ENCODE measurements around the gene HDAC11.

DNA sequence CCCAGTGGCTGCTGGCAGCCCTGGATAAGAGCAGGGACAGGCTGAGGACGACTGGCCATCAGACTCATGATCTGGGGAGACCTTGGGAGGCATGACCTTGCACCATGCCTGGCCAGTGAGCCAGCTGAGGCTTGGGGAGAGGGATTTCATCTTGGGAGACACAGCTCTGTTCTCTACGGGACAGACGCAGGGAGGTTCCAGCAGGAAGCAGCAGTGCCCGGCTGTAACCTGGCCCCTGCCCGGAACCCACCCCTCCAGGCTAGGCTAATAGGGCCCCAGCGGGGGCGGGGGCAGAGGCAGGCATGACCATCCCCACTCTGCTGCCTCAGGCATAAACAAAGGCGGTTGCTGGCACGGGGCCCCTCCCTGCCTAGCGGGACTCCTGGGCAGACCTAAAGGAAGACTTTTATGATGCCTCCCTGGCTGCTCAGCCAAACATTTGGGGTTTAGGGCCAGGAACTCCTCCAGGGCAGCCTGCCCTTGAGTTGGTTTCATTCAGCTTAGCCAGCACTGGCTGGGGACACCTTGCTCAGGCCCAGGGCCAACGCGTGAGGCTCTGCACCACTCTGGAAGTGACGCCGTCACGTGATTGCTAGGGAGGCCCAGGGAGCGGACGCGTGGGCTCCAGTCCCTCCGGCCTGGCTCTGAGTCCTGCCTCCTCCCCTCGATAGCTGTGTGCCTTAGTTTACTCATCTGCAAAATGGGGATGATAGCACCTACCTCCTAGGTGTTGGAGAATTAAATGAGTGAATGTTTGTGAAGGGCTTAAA is 27.6 kb downstream of the HDAC11 start:
- no peak for TF ChIP-seq MXI1 (IDR thresholded peaks at IDR 0.05; ENCODE audit: borderline replicate concordance, low read depth, low read length)
- TF ChIP-seq, protein P1, sequence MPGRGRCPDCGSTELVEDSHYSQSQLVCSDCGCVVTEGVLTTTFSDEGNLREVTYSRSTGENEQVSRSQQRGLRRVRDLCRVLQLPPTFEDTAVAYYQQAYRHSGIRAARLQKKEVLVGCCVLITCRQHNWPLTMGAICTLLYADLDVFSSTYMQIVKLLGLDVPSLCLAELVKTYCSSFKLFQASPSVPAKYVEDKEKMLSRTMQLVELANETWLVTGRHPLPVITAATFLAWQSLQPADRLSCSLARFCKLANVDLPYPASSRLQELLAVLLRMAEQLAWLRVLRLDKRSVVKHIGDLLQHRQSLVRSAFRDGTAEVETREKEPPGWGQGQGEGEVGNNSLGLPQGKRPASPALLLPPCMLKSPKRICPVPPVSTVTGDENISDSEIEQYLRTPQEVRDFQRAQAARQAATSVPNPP (CRISPR knock-in tag; IDR thresholded peaks at IDR 0.05) = no peak
- TF ChIP-seq, protein P2, sequence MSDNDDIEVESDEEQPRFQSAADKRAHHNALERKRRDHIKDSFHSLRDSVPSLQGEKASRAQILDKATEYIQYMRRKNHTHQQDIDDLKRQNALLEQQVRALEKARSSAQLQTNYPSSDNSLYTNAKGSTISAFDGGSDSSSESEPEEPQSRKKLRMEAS (IDR thresholded peaks at IDR 0.05) = no peak
- no peak for TF ChIP-seq CENPT (CRISPR knock-in tag; IDR thresholded peaks at IDR 0.05; ENCODE audit: low read depth)
- TF ChIP-seq CEBPG (CRISPR knock-in tag; IDR thresholded peaks at IDR 0.05) = no peak
- no peak for TF ChIP-seq BRCA1 (CRISPR knock-in tag; IDR thresholded peaks at IDR 0.05)
- TF ChIP-seq ZBTB42 (CRISPR knock-in tag; IDR thresholded peaks at IDR 0.05) = no peak
- TF ChIP-seq ZNF274 (CRISPR knock-in tag; IDR thresholded peaks at IDR 0.05) = no peak
- TF ChIP-seq PCBP2 (optimal IDR thresholded peaks at IDR 0.05; ENCODE audit: low read depth, low read length, poor library complexity, severe bottlenecking) = no peak
- TF ChIP-seq, protein P3, sequence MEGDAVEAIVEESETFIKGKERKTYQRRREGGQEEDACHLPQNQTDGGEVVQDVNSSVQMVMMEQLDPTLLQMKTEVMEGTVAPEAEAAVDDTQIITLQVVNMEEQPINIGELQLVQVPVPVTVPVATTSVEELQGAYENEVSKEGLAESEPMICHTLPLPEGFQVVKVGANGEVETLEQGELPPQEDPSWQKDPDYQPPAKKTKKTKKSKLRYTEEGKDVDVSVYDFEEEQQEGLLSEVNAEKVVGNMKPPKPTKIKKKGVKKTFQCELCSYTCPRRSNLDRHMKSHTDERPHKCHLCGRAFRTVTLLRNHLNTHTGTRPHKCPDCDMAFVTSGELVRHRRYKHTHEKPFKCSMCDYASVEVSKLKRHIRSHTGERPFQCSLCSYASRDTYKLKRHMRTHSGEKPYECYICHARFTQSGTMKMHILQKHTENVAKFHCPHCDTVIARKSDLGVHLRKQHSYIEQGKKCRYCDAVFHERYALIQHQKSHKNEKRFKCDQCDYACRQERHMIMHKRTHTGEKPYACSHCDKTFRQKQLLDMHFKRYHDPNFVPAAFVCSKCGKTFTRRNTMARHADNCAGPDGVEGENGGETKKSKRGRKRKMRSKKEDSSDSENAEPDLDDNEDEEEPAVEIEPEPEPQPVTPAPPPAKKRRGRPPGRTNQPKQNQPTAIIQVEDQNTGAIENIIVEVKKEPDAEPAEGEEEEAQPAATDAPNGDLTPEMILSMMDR (CRISPR knock-in tag; IDR thresholded peaks at IDR 0.05) = no peak
- no peak for TF ChIP-seq POLR2AphosphoS5 (IDR thresholded peaks at IDR 0.05; ENCODE audit: low read depth, low read length)
- no peak for TF ChIP-seq IRF2 (CRISPR knock-in tag; IDR thresholded peaks at IDR 0.05)
- TF ChIP-seq EP300 (IDR thresholded peaks at IDR 0.05; ENCODE audit: low read depth in 2 of 2, low read length in 2 of 2) = no peak
- no peak for TF ChIP-seq EP300 (CRISPR knock-in tag; IDR thresholded peaks at IDR 0.05; ENCODE audit: borderline replicate concordance)
- TF ChIP-seq, protein P4, sequence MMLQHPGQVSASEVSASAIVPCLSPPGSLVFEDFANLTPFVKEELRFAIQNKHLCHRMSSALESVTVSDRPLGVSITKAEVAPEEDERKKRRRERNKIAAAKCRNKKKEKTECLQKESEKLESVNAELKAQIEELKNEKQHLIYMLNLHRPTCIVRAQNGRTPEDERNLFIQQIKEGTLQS (CRISPR knock-in tag; IDR thresholded peaks at IDR 0.05) = no peak

Measured in HepG2 (cell line).